Type B pancreatic cell (in vitro differentiated cells): ENCODE data around the gene DTX1. TPM values are rescaled to one million over a fixed set of nuclear protein-coding genes. Genes with fewer than 3 reads are reported as not detected.

Experiments
- DNase-seq: peaks from one replicate; pipeline ENCODE4 v3.0.0; 2021; ENCODE audit warnings: mixed read lengths; ENCODE audit not compliant: unreplicated experiment; ENCODE audit errors: extremely low spot score
- H3K27ac Mint-ChIP-seq: 2 replicates; pipeline ENCODE4 v1.8.0; 2021; ENCODE audit warnings: mild to moderate bottlenecking, mixed read lengths
- H3K27me3 Mint-ChIP-seq: 2 replicates; pipeline ENCODE4 v1.8.0; 2021; ENCODE audit warnings: mixed read lengths
- H3K36me3 Mint-ChIP-seq: 2 replicates; pipeline ENCODE4 v1.8.0; 2021; ENCODE audit warnings: mixed read lengths
- H3K4me1 Mint-ChIP-seq: one replicate; pipeline ENCODE4 v1.8.0; 2021; ENCODE audit warnings: mixed read lengths; ENCODE audit not compliant: unreplicated experiment
- H3K4me3 Mint-ChIP-seq: 2 replicates; pipeline ENCODE4 v1.8.0; 2021; ENCODE audit warnings: mild to moderate bottlenecking, mixed read lengths
- H3K9me3 Mint-ChIP-seq: 2 replicates; pipeline ENCODE4 v1.8.0; 2021; ENCODE audit warnings: mixed read lengths
- CTCF ChIP-seq: fragments of 200-600 bp; sonication (generic); conservative IDR thresholded peaks from 2 replicates; pipeline ENCODE4 v1.5.0; 2021; ENCODE audit warnings: antibody characterized with exemption, mild to moderate bottlenecking
- total RNA-seq: library from RNA; stranded (reverse); gene quantifications from 2 replicates; pipeline ENCODE4 v1.2.1, GENCODE V29; 2021; ENCODE audit warnings: low replicate concordance

The DTX1 gene
- total RNA-seq, 1 donor from 2014 or later = 2.4 TPM

- H3K4me1 Mint-ChIP-seq = peaks cover under 1% of the 10 kb centered on the region
- H3K4me3 Mint-ChIP-seq = no peak overlapping the region
- H3K27ac Mint-ChIP-seq = no peak overlapping the region
- peaks cover 39% of the 10 kb centered on the region for H3K27me3 Mint-ChIP-seq
- H3K36me3 Mint-ChIP-seq = no peaks in the 10 kb centered on the region
- DNase-seq = no peak
- no peak for TF ChIP-seq CTCF
- H3K9me3 Mint-ChIP-seq = no peaks in the 10 kb centered on the region
These were observed 13.2 kb downstream of the DTX1 start for GRCh38 chr12:113069751-113070116.

GRCh38 chr12:113070117-113070906, 13.8 kb downstream of the DTX1 start:
- no peak for TF ChIP-seq CTCF
- Mint-ChIP-seq H3K36me3 (no peaks in the 10 kb centered on the region), H3K27me3 (peaks cover 43% of the 10 kb centered on the region), H3K4me1 (no peaks in the 10 kb centered on the region), H3K9me3 (no peaks in the 10 kb centered on the region), H3K4me3 (no peak overlapping the region), H3K27ac (no peak overlapping the region)
- no peak for DNase-seq

GRCh38 chr12:113071135-113072112, 14.9 kb downstream of the DTX1 start:
- Mint-ChIP-seq H3K36me3 (no peaks in the 10 kb centered on the region), H3K4me1 (no peaks in the 10 kb centered on the region), H3K27me3 (peaks cover 53% of the 10 kb centered on the region), H3K9me3 (no peaks in the 10 kb centered on the region), H3K4me3 (no peak overlapping the region), H3K27ac (no peak overlapping the region)
- no peak for TF ChIP-seq CTCF
- no peak for DNase-seq

- H3K9me3 Mint-ChIP-seq = no peaks in the 10 kb centered on the region
- H3K27ac Mint-ChIP-seq = no peak overlapping the region
- no peaks in the 10 kb centered on the region for H3K36me3 Mint-ChIP-seq
- no peaks in the 10 kb centered on the region for H3K4me1 Mint-ChIP-seq
- H3K4me3 Mint-ChIP-seq = no peak overlapping the region
- peaks cover 60% of the 10 kb centered on the region for H3K27me3 Mint-ChIP-seq
- DNase-seq = no peak
- TF ChIP-seq CTCF = no peak
These were observed 15.6 kb downstream of the DTX1 start for GRCh38 chr12:113072136-113072535.

GRCh38 chr12:113073586-113073985, 17.1 kb downstream of the DTX1 start:
- H3K27ac Mint-ChIP-seq = no peak overlapping the region
- TF ChIP-seq CTCF = no peak
- no peaks in the 10 kb centered on the region for H3K36me3 Mint-ChIP-seq
- peaks cover 63% of the 10 kb centered on the region for H3K27me3 Mint-ChIP-seq
- no peak for DNase-seq
- no peaks in the 10 kb centered on the region for H3K4me1 Mint-ChIP-seq
- H3K9me3 Mint-ChIP-seq = no peaks in the 10 kb centered on the region
- H3K4me3 Mint-ChIP-seq = no peak overlapping the region
